ENCODE measurements around the gene TRPC4. TPM values are rescaled to one million over a fixed set of nuclear protein-coding genes. Genes with fewer than 3 reads are reported as not detected.

TRPC4 gene
- total RNA-seq, 1 experiment from 2014 or later: not detected

DNA sequence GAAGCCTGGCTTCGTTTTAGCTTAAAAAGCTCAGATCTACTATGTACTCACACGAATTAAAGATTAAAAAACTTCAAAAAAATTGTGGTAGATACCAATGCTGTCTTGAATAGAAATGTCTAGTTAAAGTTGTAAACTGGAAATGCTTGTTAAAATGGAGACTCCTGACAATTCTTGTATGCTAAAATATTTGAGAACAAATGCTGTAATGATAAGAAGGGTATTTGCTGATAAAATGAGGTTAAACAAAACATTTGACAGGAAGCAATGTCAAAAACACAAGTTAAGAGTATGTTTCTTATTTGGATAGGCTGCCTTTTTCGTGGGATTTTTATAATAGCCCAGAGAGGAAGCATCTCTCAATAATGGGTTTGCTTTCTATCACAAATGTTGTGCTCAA, 223.0 kb downstream of the TRPC4 start:
- TF ChIP-seq, protein P1, sequence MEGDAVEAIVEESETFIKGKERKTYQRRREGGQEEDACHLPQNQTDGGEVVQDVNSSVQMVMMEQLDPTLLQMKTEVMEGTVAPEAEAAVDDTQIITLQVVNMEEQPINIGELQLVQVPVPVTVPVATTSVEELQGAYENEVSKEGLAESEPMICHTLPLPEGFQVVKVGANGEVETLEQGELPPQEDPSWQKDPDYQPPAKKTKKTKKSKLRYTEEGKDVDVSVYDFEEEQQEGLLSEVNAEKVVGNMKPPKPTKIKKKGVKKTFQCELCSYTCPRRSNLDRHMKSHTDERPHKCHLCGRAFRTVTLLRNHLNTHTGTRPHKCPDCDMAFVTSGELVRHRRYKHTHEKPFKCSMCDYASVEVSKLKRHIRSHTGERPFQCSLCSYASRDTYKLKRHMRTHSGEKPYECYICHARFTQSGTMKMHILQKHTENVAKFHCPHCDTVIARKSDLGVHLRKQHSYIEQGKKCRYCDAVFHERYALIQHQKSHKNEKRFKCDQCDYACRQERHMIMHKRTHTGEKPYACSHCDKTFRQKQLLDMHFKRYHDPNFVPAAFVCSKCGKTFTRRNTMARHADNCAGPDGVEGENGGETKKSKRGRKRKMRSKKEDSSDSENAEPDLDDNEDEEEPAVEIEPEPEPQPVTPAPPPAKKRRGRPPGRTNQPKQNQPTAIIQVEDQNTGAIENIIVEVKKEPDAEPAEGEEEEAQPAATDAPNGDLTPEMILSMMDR (IDR thresholded peaks at IDR 0.05; ENCODE audit: unreplicated experiment): no peak
- no peak overlapping the region for H3K27ac Mint-ChIP-seq (ENCODE audit: low read depth, unreplicated experiment)
- ChIA-PET POLR2A (interaction anchor here (0.7 kb wide), 1 partner anchor 277 kb away, joined by 4 read pairs; no protein-coding TSS in a partner anchor), CTCF (no interaction called here)
- H3K9me3 Mint-ChIP-seq (ENCODE audit: unreplicated experiment): no peaks in the 10 kb centered on the region
- no peaks in the 10 kb centered on the region for H3K4me1 Mint-ChIP-seq (ENCODE audit: insufficient read depth, unreplicated experiment)
- no peak overlapping the region for H3K4me3 Mint-ChIP-seq (ENCODE audit: unreplicated experiment)
- no peaks in the 10 kb centered on the region for H3K36me3 Mint-ChIP-seq (ENCODE audit: insufficient read depth, unreplicated experiment)
- DNase-seq (ENCODE audit: unreplicated experiment): no peak
- intact Hi-C loops (cut with micrococcal nuclease): loop anchor here (10.0 kb wide), 1 partner anchor 768 kb away; no protein-coding TSS in a partner anchor
- BruUV-seq (replicated peaks): no TSS peak
- H3K27me3 Mint-ChIP-seq (ENCODE audit: insufficient read depth, unreplicated experiment): no peaks in the 10 kb centered on the region

DNA sequence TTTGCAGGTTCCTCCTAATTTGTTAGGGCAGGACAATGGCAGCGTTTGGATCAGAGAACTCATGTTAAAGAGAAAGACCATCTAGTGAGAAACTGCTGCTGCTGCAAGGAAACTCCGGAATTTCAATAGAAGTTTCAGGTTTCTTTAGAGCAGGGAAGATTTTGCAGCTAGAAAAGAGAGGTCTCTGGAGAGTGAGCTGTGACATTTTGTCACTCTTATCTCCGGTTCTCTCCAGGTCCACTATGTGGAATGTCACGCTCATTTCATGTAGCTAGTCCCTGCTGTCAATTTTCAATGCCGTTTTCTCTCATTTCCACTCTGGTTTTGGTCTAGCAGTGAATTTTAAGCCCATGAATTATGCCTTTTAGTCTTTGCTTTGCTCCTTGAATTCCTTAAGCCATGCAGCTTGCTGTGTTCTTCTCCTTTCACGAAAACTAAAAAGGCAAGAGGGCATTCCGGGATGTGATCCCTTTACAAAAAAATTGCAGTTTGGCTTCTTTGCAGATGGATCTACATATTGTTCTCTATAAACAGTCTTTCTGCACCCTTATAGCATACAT, 224.3 kb downstream of the TRPC4 start:
- POLR2A ChIA-PET: no interaction called here
- no TSS peak for BruUV-seq (replicated peaks)
- TF ChIP-seq, protein P1 (IDR thresholded peaks at IDR 0.05; ENCODE audit: unreplicated experiment): no peak
- CTCF ChIA-PET: interaction anchor here (0.6 kb wide), 2 partner anchors 17 to 1118 kb away, joined by 3 read pairs; no protein-coding TSS in a partner anchor
- intact Hi-C loops (cut with micrococcal nuclease): loop anchor here (10.0 kb wide), 1 partner anchor 770 kb away; no protein-coding TSS in a partner anchor
- H3K9me3 Mint-ChIP-seq (ENCODE audit: unreplicated experiment): no peaks in the 10 kb centered on the region
- no peak overlapping the region for H3K27ac Mint-ChIP-seq (ENCODE audit: low read depth, unreplicated experiment)
- H3K27me3 Mint-ChIP-seq (ENCODE audit: insufficient read depth, unreplicated experiment): no peaks in the 10 kb centered on the region
- no peaks in the 10 kb centered on the region for H3K36me3 Mint-ChIP-seq (ENCODE audit: insufficient read depth, unreplicated experiment)
- no peak overlapping the region for H3K4me3 Mint-ChIP-seq (ENCODE audit: unreplicated experiment)
- no peak for DNase-seq (ENCODE audit: unreplicated experiment)
- no peaks in the 10 kb centered on the region for H3K4me1 Mint-ChIP-seq (ENCODE audit: insufficient read depth, unreplicated experiment)

DNA sequence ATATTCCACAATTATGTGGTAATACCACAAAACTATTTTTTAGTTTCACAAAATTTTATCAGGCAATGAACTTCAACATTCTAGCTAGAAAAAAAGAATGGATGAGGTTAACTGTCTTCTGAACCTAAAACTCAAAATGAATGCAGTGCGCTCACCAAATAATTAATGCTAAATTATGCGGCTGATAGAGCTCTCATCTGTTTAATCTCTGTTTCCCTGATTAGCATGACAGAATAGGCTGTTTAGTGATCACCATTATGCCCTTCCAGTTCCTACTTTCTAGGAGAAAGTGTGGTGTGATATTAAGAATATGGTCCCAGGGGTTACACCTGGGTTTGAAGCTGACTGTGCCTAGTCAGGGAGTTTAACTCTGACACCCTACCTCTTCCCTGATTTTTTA, 228.2 kb downstream of the TRPC4 start:
- no peak overlapping the region for H3K27ac Mint-ChIP-seq (ENCODE audit: low read depth, unreplicated experiment)
- intact Hi-C loops (cut with micrococcal nuclease): loop anchor here (5.0 to 10.0 kb wide), 3 partner anchors 126 to 773 kb away; no protein-coding TSS in a partner anchor
- H3K9me3 Mint-ChIP-seq (ENCODE audit: unreplicated experiment): no peaks in the 10 kb centered on the region
- no peaks in the 10 kb centered on the region for H3K36me3 Mint-ChIP-seq (ENCODE audit: insufficient read depth, unreplicated experiment)
- DNase-seq (ENCODE audit: unreplicated experiment): no peak
- ChIA-PET POLR2A (no interaction called here), CTCF (interaction anchor here (0.5 to 2.3 kb wide), 10 partner anchors 9 to 941 kb away, joined by 3 to 13 read pairs (median 4); partner anchors contain the start of gene TRPC4)
- TF ChIP-seq, protein P1 (IDR thresholded peaks at IDR 0.05; ENCODE audit: unreplicated experiment): no peak
- BruUV-seq (replicated peaks): no TSS peak
- no peak overlapping the region for H3K4me3 Mint-ChIP-seq (ENCODE audit: unreplicated experiment)
- no peaks in the 10 kb centered on the region for H3K4me1 Mint-ChIP-seq (ENCODE audit: insufficient read depth, unreplicated experiment)
- no peaks in the 10 kb centered on the region for H3K27me3 Mint-ChIP-seq (ENCODE audit: insufficient read depth, unreplicated experiment)

DNA sequence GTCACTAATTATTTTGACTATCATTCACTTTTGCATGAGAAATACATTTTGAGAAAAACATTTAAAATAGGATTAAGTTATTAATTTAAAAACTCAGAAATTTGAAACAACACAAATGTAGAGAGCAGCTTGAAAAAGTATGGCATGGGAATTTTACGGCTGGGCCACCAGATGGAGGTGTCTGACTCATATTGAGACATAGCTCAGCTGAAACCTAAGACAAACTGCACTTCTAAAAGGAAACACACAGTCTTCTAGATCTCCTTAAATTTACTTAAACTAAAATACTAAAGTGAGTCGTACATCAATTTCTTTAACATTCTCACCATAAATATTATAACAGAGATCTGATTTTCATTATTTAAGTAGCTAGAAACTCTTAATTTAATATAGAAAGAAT, 229.1 kb downstream of the TRPC4 start:
- intact Hi-C loops (cut with micrococcal nuclease): loop anchor here (1.0 to 10.0 kb wide), 6 partner anchors 127 to 942 kb away; no protein-coding TSS in a partner anchor
- Mint-ChIP-seq H3K9me3 (ENCODE audit: unreplicated experiment) (no peaks in the 10 kb centered on the region), H3K4me3 (ENCODE audit: unreplicated experiment) (no peak overlapping the region), H3K36me3 (ENCODE audit: insufficient read depth, unreplicated experiment) (no peaks in the 10 kb centered on the region), H3K27ac (ENCODE audit: low read depth, unreplicated experiment) (no peak overlapping the region), H3K27me3 (ENCODE audit: insufficient read depth, unreplicated experiment) (no peaks in the 10 kb centered on the region), H3K4me1 (ENCODE audit: insufficient read depth, unreplicated experiment) (no peaks in the 10 kb centered on the region)
- BruUV-seq (replicated peaks): no TSS peak
- peak; percentile 53 for DNase-seq (ENCODE audit: unreplicated experiment)
- ChIA-PET CTCF (interaction anchor here (0.6 to 2.3 kb wide), 13 partner anchors 8 to 1276 kb away, joined by 3 to 13 read pairs (median 3); partner anchors contain the start of gene TRPC4), POLR2A (no interaction called here)
- TF ChIP-seq, protein P1 (IDR thresholded peaks at IDR 0.05; ENCODE audit: unreplicated experiment): peak; percentile 59
